ENCODE measurements around the gene FBXL17. TPM values are rescaled to one million over a fixed set of nuclear protein-coding genes. Genes with fewer than 3 reads are reported as not detected.

FBXL17 gene
- total RNA-seq, 3 donors from 2014 or later: 22.6 to 31.3 (median 28.8) TPM

DNA sequence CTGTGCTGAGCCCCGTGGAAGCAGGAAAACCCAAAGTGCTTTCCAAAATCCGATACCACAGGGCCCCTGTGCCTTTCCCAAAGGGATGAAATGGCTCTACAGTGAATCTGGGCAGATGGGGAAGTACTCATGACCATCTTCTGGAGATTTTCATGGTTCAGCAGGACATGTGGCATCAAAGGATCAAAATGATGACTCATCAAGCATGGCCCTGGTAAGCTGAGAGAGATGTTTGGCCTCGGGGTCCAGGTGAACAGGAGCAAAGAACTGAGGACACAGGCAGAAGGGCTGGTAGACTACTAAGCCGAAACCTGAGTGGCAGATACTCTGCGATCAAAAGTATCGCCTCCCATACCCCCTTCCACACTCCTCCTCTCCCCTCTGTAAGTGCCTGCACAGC is 551.1 kb downstream of the FBXL17 start:
- no peaks in the 10 kb centered on the region for H3K4me1 ChIP-seq
- no peak overlapping the region for H3K4me3 ChIP-seq
- H3K27me3 ChIP-seq: no peaks in the 10 kb centered on the region
- H3K36me3 ChIP-seq: no peaks in the 10 kb centered on the region
- no peaks in the 10 kb centered on the region for H3K9me3 ChIP-seq
- no peak for DNase-seq (ENCODE audit: low spot score in 2 of 2)
- intact Hi-C loops (cut with DNase I; ENCODE audit: low total_unique reads): no loop called here
- TF ChIP-seq POLR2A (IDR thresholded peaks at IDR 0.05) (no peak), POLR2AphosphoS5 (IDR thresholded peaks at IDR 0.05) (no peak)
- TF ChIP-seq, protein P1, sequence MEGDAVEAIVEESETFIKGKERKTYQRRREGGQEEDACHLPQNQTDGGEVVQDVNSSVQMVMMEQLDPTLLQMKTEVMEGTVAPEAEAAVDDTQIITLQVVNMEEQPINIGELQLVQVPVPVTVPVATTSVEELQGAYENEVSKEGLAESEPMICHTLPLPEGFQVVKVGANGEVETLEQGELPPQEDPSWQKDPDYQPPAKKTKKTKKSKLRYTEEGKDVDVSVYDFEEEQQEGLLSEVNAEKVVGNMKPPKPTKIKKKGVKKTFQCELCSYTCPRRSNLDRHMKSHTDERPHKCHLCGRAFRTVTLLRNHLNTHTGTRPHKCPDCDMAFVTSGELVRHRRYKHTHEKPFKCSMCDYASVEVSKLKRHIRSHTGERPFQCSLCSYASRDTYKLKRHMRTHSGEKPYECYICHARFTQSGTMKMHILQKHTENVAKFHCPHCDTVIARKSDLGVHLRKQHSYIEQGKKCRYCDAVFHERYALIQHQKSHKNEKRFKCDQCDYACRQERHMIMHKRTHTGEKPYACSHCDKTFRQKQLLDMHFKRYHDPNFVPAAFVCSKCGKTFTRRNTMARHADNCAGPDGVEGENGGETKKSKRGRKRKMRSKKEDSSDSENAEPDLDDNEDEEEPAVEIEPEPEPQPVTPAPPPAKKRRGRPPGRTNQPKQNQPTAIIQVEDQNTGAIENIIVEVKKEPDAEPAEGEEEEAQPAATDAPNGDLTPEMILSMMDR (IDR thresholded peaks at IDR 0.05): no peak
- H3K27ac ChIP-seq: no peak overlapping the region

GRCh38 chr5:107826311-107827000 is 555.4 kb downstream of the FBXL17 start:
- TF ChIP-seq, protein P1 (IDR thresholded peaks at IDR 0.05): no peak
- no peak for TF ChIP-seq POLR2AphosphoS5 (IDR thresholded peaks at IDR 0.05)
- no peak for TF ChIP-seq POLR2A (IDR thresholded peaks at IDR 0.05)
- Histone ChIP-seq H3K36me3 (no peaks in the 10 kb centered on the region), H3K27ac (no peak overlapping the region), H3K27me3 (no peaks in the 10 kb centered on the region), H3K4me3 (no peak overlapping the region), H3K9me3 (no peaks in the 10 kb centered on the region), H3K4me1 (no peaks in the 10 kb centered on the region)
- intact Hi-C loops (cut with DNase I; ENCODE audit: low total_unique reads): loop anchor here (10.0 kb wide), 1 partner anchor 228 kb away; no protein-coding TSS in a partner anchor
- DNase-seq (ENCODE audit: low spot score in 2 of 2): no peak

DNA sequence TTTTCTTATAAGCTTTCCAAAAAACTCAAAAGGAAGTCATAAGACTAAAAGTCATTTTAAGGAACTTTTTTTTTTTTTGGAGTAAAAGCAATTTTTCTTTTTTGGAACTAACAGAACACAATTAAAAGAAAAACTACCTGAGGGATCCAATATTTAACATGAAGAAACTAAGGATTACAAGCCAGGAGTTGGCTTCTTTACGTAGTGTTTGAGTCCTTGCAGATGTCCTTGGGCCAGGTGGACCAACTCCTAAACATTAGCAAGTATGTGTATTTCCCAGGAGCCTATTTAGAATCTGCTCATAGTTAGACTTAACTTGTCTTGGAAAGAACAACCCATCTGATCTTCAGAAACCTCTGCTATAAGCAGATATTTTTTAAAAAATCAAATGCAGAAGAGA is 557.1 kb downstream of the FBXL17 start:
- Histone ChIP-seq H3K4me3 (no peak overlapping the region), H3K27ac (no peak overlapping the region), H3K36me3 (no peaks in the 10 kb centered on the region), H3K9me3 (no peaks in the 10 kb centered on the region), H3K27me3 (no peaks in the 10 kb centered on the region), H3K4me1 (no peaks in the 10 kb centered on the region)
- DNase-seq (ENCODE audit: low spot score in 2 of 2): no peak
- TF ChIP-seq, protein P1 (IDR thresholded peaks at IDR 0.05): no peak
- TF ChIP-seq POLR2AphosphoS5 (IDR thresholded peaks at IDR 0.05): no peak
- no peak for TF ChIP-seq POLR2A (IDR thresholded peaks at IDR 0.05)
- intact Hi-C loops (cut with DNase I; ENCODE audit: low total_unique reads): loop anchor here (10.0 kb wide), 1 partner anchor 230 kb away; no protein-coding TSS in a partner anchor

GRCh38 chr5:107821288-107821687 is 560.6 kb downstream of the FBXL17 start:
- Histone ChIP-seq H3K4me1 (no peaks in the 10 kb centered on the region), H3K27me3 (no peaks in the 10 kb centered on the region), H3K4me3 (no peak overlapping the region), H3K36me3 (no peaks in the 10 kb centered on the region), H3K9me3 (no peaks in the 10 kb centered on the region), H3K27ac (no peak overlapping the region)
- no peak for DNase-seq (ENCODE audit: low spot score in 2 of 2)
- intact Hi-C loops (cut with DNase I; ENCODE audit: low total_unique reads): loop anchor here (10.0 kb wide), 1 partner anchor 234 kb away; no protein-coding TSS in a partner anchor
- TF ChIP-seq, protein P1 (IDR thresholded peaks at IDR 0.05): no peak
- TF ChIP-seq POLR2A (IDR thresholded peaks at IDR 0.05) (no peak), POLR2AphosphoS5 (IDR thresholded peaks at IDR 0.05) (no peak)

DNA sequence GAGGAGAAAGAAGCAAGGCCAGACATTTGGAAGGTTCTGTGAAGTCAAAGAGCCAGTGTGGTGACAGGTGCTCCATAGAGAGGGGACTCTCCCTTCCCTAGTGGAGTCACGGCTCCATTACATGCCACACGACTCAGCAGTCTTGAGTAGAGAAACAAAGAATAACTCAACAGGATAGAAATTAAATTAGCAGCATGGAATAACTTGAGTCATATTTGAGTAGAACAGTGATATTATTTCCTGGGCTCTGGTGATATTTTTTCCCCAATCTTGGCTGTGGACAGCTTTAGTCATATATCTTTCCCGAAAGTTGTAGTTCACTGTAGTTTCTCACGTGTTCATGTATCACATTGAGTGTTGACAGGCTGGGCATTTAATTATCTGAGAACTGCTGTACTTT is 561.5 kb downstream of the FBXL17 start:
- Histone ChIP-seq H3K4me3 (no peak overlapping the region), H3K4me1 (no peaks in the 10 kb centered on the region), H3K27ac (no peak overlapping the region), H3K27me3 (no peaks in the 10 kb centered on the region), H3K36me3 (no peaks in the 10 kb centered on the region), H3K9me3 (no peaks in the 10 kb centered on the region)
- no peak for TF ChIP-seq POLR2AphosphoS5 (IDR thresholded peaks at IDR 0.05)
- TF ChIP-seq, protein P1 (IDR thresholded peaks at IDR 0.05): no peak
- TF ChIP-seq POLR2A (IDR thresholded peaks at IDR 0.05): no peak
- no peak for DNase-seq (ENCODE audit: low spot score in 2 of 2)
- intact Hi-C loops (cut with DNase I; ENCODE audit: low total_unique reads): loop anchor here (10.0 kb wide), 1 partner anchor 234 kb away; no protein-coding TSS in a partner anchor

Data from breast epithelium (tissue), 4 donors.